Measurements from ENCODE around the gene CMC2.
A peak's percentile ranks its signal among the peaks of the same experiment; 100 is the strongest.

DNA sequence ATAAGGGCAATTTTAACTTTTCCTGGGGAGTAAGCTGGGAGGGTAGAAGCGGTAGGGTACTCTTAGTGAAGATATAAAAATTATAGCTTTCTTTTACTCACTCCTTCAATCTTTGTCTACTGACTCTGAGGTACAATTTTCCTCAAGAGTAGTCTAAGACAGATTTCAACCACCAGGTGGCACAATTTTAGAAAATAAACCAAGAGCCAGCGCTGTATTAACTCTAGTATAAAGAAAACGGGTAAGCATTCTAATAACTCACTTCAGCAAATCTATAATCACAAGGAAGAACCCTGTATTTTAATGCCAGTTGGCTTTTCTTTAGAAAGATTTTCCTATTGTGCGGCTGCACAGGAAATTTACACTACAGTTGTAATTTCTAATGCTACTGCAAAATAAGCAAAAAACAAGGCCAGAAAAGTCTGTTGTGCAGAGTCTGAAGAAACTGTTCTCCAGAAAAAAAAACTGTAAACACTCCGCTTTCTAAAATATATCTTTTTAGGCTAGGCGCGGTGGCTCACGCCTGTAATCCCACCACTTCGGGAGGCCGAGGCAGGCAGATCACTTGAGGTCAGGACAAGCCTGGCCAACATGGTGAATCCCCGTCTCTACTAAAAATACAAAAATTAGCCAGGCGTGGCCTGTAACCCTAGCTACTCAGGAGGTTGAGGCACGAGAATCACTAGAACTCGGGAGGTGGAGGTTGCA is 1.9 kb downstream of the CMC2 start:
- TF ChIP-seq CTCF (IDR thresholded peaks at IDR 0.05) (peak in 3 of 4 experiments; percentile 52 to 61 (median 57)), POLR2AphosphoS5 (IDR thresholded peaks at IDR 0.05) (no peak)

Measured in sigmoid colon (tissue), 4 donors.